Activated CD8-positive, alpha-beta memory T cell treated with anti-CD3 and anti-CD28 coated beads for 1 hour (primary cell): ENCODE measurements around the gene HIGD1B.
"Not testable (repeated sequence)": the region's sequence is repeated elsewhere in the genome, so short reads cannot be mapped to it uniquely, and the experiment has no call there.

ENCODE experiments used
- DNase-seq, 2 donors: peaks; one replicate each; pipeline ENCODE4 v3.0.0-alpha.2; 2020; ENCODE audit warnings: low read depth in 1 of 2; ENCODE audit errors: extremely low read depth in 1 of 2

The HIGD1B gene

DNA sequence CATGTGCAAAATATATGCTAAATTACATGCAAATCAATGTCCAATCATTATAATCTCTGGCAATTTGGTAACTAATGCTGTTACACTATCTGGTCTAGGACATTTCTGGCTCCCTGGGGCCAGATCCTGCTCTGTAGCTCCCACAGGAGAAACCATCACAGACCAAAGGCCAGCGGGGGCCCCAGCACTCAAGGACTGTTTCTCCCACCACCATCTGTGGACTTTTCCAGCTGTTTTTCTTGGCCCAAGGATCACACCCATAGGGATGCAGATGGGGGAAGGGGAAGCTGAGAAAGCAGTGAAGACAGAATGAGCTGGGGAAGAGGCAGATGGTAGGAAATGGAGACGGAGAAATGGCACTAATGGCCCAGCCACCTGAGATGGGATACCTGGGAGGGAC lies at the start of gene HIGD1B:
Gene HIGD1B, plus strand, starts transcription at position 298 of the 400 bp plus-strand sequence. CDS start 270 bp downstream, outside the sequence.
- no peak for DNase-seq

- no peak for DNase-seq
Observed at GRCh38 chr17:44798356-44798755, 49.3 kb upstream of the HIGD1B start.

- no peak for DNase-seq
Observed at GRCh38 chr17:44801880-44802279, 45.8 kb upstream of the HIGD1B start.

DNA sequence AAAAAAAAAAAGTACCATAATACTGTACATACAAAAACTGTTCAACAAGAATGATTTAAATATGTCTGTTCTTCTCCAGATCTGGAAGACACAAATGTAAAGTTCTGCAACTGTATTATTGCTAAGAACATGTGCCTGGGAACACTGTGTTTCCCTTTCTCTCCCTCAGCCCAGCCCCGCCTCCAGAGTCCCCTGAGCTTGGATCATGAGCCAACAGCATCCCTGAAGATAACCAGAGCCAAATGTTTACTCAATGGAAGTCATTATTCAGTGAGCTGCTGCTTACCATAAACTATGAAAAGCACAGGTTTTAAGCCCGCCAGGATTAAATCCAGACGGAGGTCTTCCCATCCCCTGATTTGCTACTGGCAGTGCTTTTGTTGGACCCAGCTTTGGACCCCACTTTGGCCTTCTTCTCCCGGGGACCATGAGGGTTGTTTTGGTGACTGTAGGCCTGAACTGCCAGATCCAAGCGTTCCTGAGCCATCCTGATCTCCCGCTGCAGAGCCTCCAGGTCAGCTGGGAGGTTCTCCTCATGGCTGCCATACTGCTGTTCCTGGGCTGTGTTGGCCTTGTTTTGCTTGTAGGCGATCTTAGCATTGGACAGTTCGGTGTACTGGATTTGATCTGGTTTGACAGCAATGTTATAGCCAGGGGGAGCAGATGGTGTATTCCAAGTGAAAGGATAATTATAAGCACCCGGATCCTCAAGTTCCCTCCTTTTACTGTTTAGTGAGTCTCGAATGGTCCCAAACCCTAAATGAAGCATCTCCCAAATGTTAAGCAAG lies 43.2 kb upstream of the HIGD1B start:
- no peak for DNase-seq

- DNase-seq, result no peak
Observed at GRCh38 chr17:44807093-44807816, 40.4 kb upstream of the HIGD1B start.

GRCh38 chr17:44807817-44808155 lies 39.9 kb upstream of the HIGD1B start:
- no peak for DNase-seq

- no peak for DNase-seq
Observed at GRCh38 chr17:44808156-44808555, 39.5 kb upstream of the HIGD1B start.

GRCh38 chr17:44808656-44809388 lies 38.9 kb upstream of the HIGD1B start:
- not testable (repeated sequence) for DNase-seq

- DNase-seq, result no peak
Observed at GRCh38 chr17:44812263-44812662, 35.4 kb upstream of the HIGD1B start.

GRCh38 chr17:44818508-44818907 lies 29.2 kb upstream of the HIGD1B start:
- not testable (repeated sequence) for DNase-seq

DNA sequence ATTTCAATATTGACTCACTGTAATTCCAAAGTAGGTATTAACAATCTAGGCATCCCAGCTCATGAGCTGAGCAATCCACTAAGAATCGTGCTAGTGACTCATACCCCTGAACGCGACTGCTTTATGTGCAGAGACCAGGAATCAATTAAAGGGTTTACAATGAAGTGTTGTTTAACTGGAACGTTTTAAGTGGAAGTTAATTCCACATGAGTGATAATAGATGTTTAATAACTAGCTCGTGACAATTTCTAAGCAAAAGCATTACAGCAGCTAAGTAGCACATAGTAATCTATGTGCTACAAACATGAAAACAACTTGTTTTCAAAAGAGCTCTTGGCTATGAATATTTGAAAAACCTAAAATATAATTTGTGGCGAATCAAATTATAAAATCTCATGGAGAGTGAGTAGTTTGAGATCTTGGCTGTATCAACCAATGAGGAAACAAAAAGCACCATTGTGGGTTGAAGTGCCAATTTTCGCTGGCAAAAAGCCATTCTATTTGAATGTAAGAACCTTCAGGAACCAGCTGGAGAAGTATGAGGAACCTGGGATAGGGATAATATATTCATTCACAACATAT lies 27.0 kb upstream of the HIGD1B start:
- DNase-seq, result no peak

- DNase-seq, result not testable (repeated sequence)
Observed at GRCh38 chr17:44825236-44825635, 22.4 kb upstream of the HIGD1B start.

- DNase-seq, result no peak
Observed at GRCh38 chr17:44826123-44826790, 21.4 kb upstream of the HIGD1B start.

DNA sequence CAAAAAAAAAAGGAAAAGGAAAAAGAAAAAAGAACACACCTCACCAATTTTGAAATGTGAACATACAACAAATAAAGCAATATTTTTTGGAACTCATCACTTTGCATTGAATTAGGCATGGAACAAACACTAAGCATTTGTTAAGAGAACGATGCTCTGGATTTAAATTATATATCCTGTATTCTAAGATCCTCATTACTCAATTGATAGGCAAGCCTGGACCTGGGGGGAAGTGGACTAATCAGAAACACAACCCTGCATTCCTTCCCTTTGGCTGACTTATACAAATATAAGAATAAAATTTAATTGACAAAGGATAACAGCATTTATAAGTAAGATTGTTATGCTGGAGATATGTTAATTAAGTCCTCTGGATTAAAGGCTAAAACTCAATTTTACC lies 19.8 kb upstream of the HIGD1B start:
- no peak for DNase-seq

GRCh38 chr17:44828919-44829522 lies 18.7 kb upstream of the HIGD1B start:
- no peak for DNase-seq

DNA sequence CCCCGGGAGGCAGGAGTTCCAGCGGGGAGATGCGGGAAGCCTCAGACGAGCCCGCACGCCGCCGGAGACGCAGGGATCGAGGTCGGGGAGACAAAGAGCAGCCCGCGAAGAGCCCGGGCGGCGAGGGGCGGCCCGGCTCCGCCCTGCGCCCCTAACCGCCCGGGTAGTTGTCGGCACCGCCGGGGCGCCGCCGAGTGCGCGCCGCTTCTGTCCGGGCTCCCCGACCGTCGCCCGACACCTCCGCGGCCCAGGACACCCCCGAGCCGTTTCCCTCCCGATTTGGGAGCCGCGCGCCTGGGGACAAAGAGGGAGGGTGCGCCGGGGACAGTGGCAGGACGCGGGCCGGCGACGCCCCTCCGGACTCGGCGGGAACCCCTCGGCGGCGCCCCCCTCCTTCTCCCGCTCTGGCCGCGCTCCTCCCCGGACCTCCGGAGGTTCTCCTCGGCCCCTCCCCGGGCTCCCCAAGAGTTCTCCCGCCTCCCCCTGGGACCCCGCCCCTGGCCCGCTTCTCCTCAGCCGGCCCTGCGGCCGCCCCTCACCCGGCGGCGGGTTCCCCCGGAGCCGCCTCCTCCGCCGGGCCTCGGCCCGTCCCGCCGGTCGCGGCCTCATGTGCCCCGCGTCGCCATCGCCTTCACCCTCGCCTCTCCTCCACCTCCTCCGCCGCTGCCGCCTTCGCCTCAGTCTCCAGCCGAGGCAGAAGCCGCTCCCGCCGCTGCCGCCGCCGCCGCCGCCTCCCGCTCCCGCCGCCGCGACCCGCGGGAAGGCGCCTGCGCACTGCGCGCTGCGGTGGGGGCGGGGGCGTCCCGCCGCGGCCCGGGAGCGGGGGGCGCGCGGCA lies 17.9 kb upstream of the HIGD1B start, which contains the start of gene GJC1:
Gene GJC1, minus strand, starts transcription at position 765 of the 836 bp plus-strand sequence. CDS start 24,470 bp downstream, outside the sequence.
- DNase-seq, result no peak

- DNase-seq, result no peak
Observed at GRCh38 chr17:44830359-44831288, 17.1 kb upstream of the HIGD1B start.

DNA sequence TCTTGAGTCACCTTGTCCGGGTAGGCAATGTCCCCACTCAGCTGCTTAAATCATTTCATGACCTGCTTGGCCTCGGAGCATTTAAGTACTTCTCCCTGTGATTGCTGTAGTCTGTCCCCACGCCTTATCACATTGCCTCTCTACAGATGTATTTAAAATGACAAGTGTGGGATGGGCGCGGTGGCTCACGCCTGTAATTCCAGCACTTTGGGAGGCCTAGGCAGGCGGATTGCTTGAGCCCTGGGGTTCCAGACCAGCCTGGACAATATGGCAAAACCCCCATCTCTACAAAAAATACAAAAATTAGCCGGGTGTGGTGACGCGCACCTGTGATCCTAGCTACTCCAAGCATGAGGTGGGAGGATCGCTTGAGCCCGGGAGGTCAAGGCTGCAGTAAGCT lies 16.3 kb upstream of the HIGD1B start:
- no peak for DNase-seq
